ENCODE measurements around the gene MYH15. TPM values are rescaled to one million over a fixed set of nuclear protein-coding genes. Genes with fewer than 3 reads are reported as not detected.

MYH15 gene
- polyA plus RNA-seq, 3 donors = not detected

DNA sequence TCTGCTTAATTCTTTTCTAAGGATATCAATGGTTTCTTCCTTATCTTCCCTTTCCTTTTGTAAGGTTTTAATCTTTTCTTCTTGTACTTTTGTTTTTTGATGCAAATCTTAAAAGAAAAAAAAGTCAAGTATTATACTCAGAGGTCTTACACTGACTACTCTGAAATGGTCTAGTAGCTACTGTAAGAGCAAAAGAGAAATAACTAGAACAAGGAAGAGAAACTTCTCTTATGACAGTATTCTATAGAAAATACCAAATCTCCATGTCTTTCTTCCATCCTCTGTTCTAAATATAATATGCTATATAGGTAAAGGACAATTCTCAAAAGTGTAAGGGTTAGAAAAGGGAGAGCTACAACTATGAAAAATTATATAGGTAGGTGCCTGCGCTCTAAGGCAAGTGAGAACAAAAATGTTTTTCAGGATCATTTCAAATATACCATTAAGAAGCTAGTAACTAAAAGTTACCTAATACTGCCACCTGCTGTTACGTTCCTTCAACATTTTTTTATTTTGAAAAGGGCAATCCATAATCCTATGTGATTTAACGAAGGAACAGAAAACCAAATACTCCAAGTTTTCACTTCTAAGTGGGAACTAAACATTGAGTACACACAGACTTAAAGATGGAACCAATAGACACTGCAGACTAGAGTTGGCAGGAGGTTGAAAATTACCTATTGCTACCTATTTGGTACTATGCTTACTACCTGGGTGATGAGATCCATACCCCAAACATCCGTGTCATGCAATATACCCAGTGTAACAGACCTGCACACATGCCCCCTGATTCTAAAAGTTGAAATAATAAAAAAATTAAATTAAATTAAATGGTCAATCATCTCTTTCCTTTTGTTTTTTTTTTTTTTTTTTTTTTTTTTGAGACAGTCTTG is 42.1 kb upstream of the MYH15 start:
- Histone ChIP-seq H3K9ac (ENCODE audit: insufficient read depth, low read length, poor library complexity, severe bottlenecking) (no peak overlapping the region), H3K9me3 (replicated peaks in 1 of 2; ENCODE audit: control insufficient read depth in 1 of 2, insufficient read depth in 1 of 2, low read length in 2 of 2) (no peaks in the 10 kb centered on the region), H3K27me3 (ENCODE audit: control insufficient read depth in 2 of 2, insufficient read depth in 2 of 2, low read length in 2 of 2) (no peaks in the 10 kb centered on the region), H2AFZ (ENCODE audit: insufficient read depth, low read depth, low read length, poor library complexity, severe bottlenecking) (no peak overlapping the region), H3K79me2 (ENCODE audit: insufficient read depth, low read length) (no peaks in the 10 kb centered on the region), H4K20me1 (ENCODE audit: insufficient read depth, low read length) (no peaks in the 10 kb centered on the region), H3K36me3 (replicated peaks in 1 of 2; ENCODE audit: control insufficient read depth in 1 of 2, insufficient read depth in 2 of 2, low read length in 2 of 2) (peaks cover 43 to 73% of the 10 kb centered on the region in 2 donors), H3K4me2 (replicated peaks; ENCODE audit: extremely low read depth, low read length, poor library complexity, severe bottlenecking) (no peak overlapping the region), H3K4me1 (ENCODE audit: control insufficient read depth in 1 of 2, insufficient read depth in 2 of 2, low read length in 2 of 2) (no peaks in the 10 kb centered on the region), H3K4me3 (replicated peaks in 1 of 3; ENCODE audit: low read depth in 2 of 3, low read length in 3 of 3) (no peak overlapping the region), H3K27ac (ENCODE audit: low read depth in 1 of 2, low read length in 2 of 2) (no peak overlapping the region)
- Mint-ChIP-seq H3K4me3 (no peak overlapping the region), H3K9me3 (no peaks in the 10 kb centered on the region), H3K27me3 (ENCODE audit: low read depth in 3 of 3) (no peaks in the 10 kb centered on the region), H3K27ac (peak overlapping the region in 1 of 7 donors; percentile 40), H3K36me3 (peaks cover 28 to 63% of the 10 kb centered on the region in 2 donors), H3K4me1 (no peaks in the 10 kb centered on the region)
- intact Hi-C loops (cut with micrococcal nuclease) = loop anchor here (2.0 to 5.0 kb wide), 2 partner anchors 60 to 62 kb away; no protein-coding TSS in a partner anchor
- DNase-seq = peak; percentile 15 to 51 (median 33)
- TF ChIP-seq, protein P1, sequence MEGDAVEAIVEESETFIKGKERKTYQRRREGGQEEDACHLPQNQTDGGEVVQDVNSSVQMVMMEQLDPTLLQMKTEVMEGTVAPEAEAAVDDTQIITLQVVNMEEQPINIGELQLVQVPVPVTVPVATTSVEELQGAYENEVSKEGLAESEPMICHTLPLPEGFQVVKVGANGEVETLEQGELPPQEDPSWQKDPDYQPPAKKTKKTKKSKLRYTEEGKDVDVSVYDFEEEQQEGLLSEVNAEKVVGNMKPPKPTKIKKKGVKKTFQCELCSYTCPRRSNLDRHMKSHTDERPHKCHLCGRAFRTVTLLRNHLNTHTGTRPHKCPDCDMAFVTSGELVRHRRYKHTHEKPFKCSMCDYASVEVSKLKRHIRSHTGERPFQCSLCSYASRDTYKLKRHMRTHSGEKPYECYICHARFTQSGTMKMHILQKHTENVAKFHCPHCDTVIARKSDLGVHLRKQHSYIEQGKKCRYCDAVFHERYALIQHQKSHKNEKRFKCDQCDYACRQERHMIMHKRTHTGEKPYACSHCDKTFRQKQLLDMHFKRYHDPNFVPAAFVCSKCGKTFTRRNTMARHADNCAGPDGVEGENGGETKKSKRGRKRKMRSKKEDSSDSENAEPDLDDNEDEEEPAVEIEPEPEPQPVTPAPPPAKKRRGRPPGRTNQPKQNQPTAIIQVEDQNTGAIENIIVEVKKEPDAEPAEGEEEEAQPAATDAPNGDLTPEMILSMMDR (IDR thresholded peaks at IDR 0.05) = peak; percentile 64
- WGBS (ENCODE audit: insufficient coverage) = no CpG with 5 or more reads among the region's 4 CpGs

DNA sequence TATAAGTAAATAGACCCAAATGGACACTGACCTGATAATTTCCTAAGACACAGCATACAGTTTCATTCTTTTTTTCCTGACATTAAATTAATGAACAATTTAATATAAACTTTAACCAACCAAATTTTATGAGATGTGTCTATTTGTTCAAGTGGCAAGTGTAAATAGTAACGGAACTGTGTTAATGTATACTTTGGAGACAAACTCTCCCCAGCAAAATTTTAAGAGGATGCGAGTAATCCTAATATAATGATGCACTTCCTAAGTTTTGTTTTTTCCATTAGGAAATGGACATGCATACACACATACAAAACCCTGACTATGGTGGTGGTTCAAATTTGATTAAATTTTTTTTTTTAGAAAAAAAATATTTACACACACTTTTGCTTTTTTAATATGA is 38.5 kb upstream of the MYH15 start:
- intact Hi-C loops (cut with micrococcal nuclease) = no loop called here
- Histone ChIP-seq H4K20me1 (ENCODE audit: insufficient read depth, low read length) (no peaks in the 10 kb centered on the region), H3K9ac (ENCODE audit: insufficient read depth, low read length, poor library complexity, severe bottlenecking) (no peak overlapping the region), H3K27me3 (ENCODE audit: control insufficient read depth in 2 of 2, insufficient read depth in 2 of 2, low read length in 2 of 2) (no peaks in the 10 kb centered on the region), H3K4me1 (ENCODE audit: control insufficient read depth in 1 of 2, insufficient read depth in 2 of 2, low read length in 2 of 2) (no peaks in the 10 kb centered on the region), H2AFZ (ENCODE audit: insufficient read depth, low read depth, low read length, poor library complexity, severe bottlenecking) (no peak overlapping the region), H3K4me2 (replicated peaks; ENCODE audit: extremely low read depth, low read length, poor library complexity, severe bottlenecking) (no peak overlapping the region), H3K27ac (ENCODE audit: low read depth in 1 of 2, low read length in 2 of 2) (no peak overlapping the region), H3K79me2 (ENCODE audit: insufficient read depth, low read length) (no peaks in the 10 kb centered on the region), H3K9me3 (replicated peaks in 1 of 2; ENCODE audit: control insufficient read depth in 1 of 2, insufficient read depth in 1 of 2, low read length in 2 of 2) (no peaks in the 10 kb centered on the region), H3K36me3 (replicated peaks in 1 of 2; ENCODE audit: control insufficient read depth in 1 of 2, insufficient read depth in 2 of 2, low read length in 2 of 2) (peaks cover 25 to 64% of the 10 kb centered on the region in 2 donors), H3K4me3 (replicated peaks in 1 of 3; ENCODE audit: low read depth in 2 of 3, low read length in 3 of 3) (no peak overlapping the region)
- DNase-seq = no peak
- no CpG with 5 or more reads among the region's 2 CpGs for WGBS (ENCODE audit: insufficient coverage)
- H3K27ac Mint-ChIP-seq = no peak overlapping the region
- no peaks in the 10 kb centered on the region for H3K4me1 Mint-ChIP-seq
- H3K36me3 Mint-ChIP-seq = peaks cover 30 to 59% of the 10 kb centered on the region in 2 donors
- TF ChIP-seq, protein P1 (IDR thresholded peaks at IDR 0.05) = no peak
- H3K27me3 Mint-ChIP-seq (ENCODE audit: low read depth in 3 of 3) = no peaks in the 10 kb centered on the region
- no peaks in the 10 kb centered on the region for H3K9me3 Mint-ChIP-seq
- H3K4me3 Mint-ChIP-seq = no peak overlapping the region

All from CD14-positive monocyte (primary cell).